ENCODE results near the gene SULT1C2.

GRCh38 chr2:108287169-108287568 is 1.5 kb upstream of the SULT1C2 start:
- TF ChIP-seq TAF1 (IDR thresholded peaks at IDR 0.05; ENCODE audit: borderline replicate concordance, insufficient read depth, low read length) (no peak), POLR2AphosphoS5 (IDR thresholded peaks at IDR 0.05; ENCODE audit: low read depth, low read length) (no peak), SIN3A (IDR thresholded peaks at IDR 0.05; ENCODE audit: borderline replicate concordance, insufficient read depth, low read length) (no peak), REST (IDR thresholded peaks at IDR 0.05; ENCODE audit: insufficient read depth in 1 of 2, low read depth in 2 of 2, low read length in 2 of 2) (no peak)

All from PFSK-1 (cell line).